Natural killer cell (primary cell): ENCODE results near the gene BCR. TPM values are rescaled to one million over a fixed set of nuclear protein-coding genes. Genes with fewer than 3 reads are reported as not detected.

Source experiments
- ATAC-seq, 3 donors: fragments of 150-1000 bp in 2 of 3; fragments of 200-7000 bp in 1 of 3; cut with Tn5 transposase; 1 replicate in 1 of 3; 2 replicates in 2 of 3; pipeline ENCODE4 v1.10.0; 2021; ENCODE audit warnings: mild to moderate bottlenecking in 2 of 3, moderate library complexity in 2 of 3
- DNase-seq, 2 donors: peaks; one replicate each; pipeline versions ENCODE4 v3.0.0 to v3.0.0-alpha.2; 2013 to 2021; ENCODE audit warnings: mixed read lengths in 1 of 2
- H3K27ac ChIP-seq: one replicate; pipeline ENCODE4 v1.5.1; 2013; ENCODE audit warnings: mild to moderate bottlenecking, low read length
- H3K27me3 ChIP-seq: one replicate; pipeline ENCODE4 v1.6.1; 2013; ENCODE audit warnings: low read length; ENCODE audit not compliant: control insufficient read depth, insufficient read depth
- H3K36me3 ChIP-seq: one replicate; pipeline ENCODE4 v1.6.1; 2013; ENCODE audit warnings: low read length; ENCODE audit not compliant: control insufficient read depth, insufficient read depth
- H3K4me1 ChIP-seq: one replicate; pipeline ENCODE4 v1.6.1; 2013; ENCODE audit warnings: low read length; ENCODE audit not compliant: control insufficient read depth, insufficient read depth
- H3K4me3 ChIP-seq: one replicate; pipeline ENCODE4 v1.5.1; 2013; ENCODE audit warnings: low read length
- H3K9me3 ChIP-seq: one replicate; pipeline ENCODE4 v1.6.1; 2013; ENCODE audit warnings: low read length; ENCODE audit not compliant: control insufficient read depth, insufficient read depth
- H3K27ac Mint-ChIP-seq, 2 donors: one replicate each; pipeline ENCODE4 v1.8.0; 2022; ENCODE audit warnings: mild to moderate bottlenecking in 2 of 2, mixed read lengths in 2 of 2, moderate library complexity in 1 of 2
- H3K27me3 Mint-ChIP-seq, 2 donors: one replicate each; pipeline ENCODE4 v1.8.0; 2022; ENCODE audit warnings: low read depth in 2 of 2, mixed read lengths in 2 of 2
- H3K36me3 Mint-ChIP-seq: one replicate; pipeline ENCODE4 v1.8.0; 2022; ENCODE audit warnings: mixed read lengths
- H3K4me1 Mint-ChIP-seq, 2 donors: one replicate each; pipeline ENCODE4 v1.8.0; 2022; ENCODE audit warnings: mixed read lengths in 2 of 2
- H3K4me3 Mint-ChIP-seq: one replicate; pipeline ENCODE4 v1.8.0; 2022; ENCODE audit warnings: mild to moderate bottlenecking, moderate library complexity, mixed read lengths
- H3K9me3 Mint-ChIP-seq, 2 donors: one replicate each; pipeline ENCODE4 v1.8.0; 2022; ENCODE audit warnings: mixed read lengths in 2 of 2
- WGBS: methylation state at CpG from one replicate; pipeline ENCODE4 v1.1.7; 2013; ENCODE audit warnings: missing lambda C conversion rate; ENCODE audit not compliant: insufficient coverage; 5-methylcytosine and 5-hydroxymethylcytosine counted together
- intact Hi-C: fragments of 100-400 bp; cut with micrococcal nuclease; formaldehyde crosslinking; loops from one replicate; pipeline ENCODE4 v1.14.2; 2022
- total RNA-seq, 4 donors: library from RNA; stranded (reverse); fragments of 120-200 nt in 1 of 4; gene quantifications; one replicate each; pipeline versions ENCODE4 v1.2.3 to v1.2.4, GENCODE V29; 2013 to 2022
- TF ChIP-seq, protein P1 (sequence below): fragments of 200-600 bp; IDR thresholded peaks from one replicate; pipeline ENCODE4 v1.8.0; 2022; ENCODE audit warnings: antibody characterized with exemption

The BCR gene
- total RNA-seq, 3 donors from 2014 or later (not counting 1 experiment from before 2014, with no cell fraction given): 166 to 186 (median 167) TPM

- intact Hi-C loops: loop anchor here (2.0 kb wide), 1 partner anchor 72 kb away; no protein-coding TSS in a partner anchor
Observed at GRCh38 chr22:23144932-23145877, 35.1 kb upstream of the BCR start, which contains the start of gene RAB36. Gene RAB36, plus strand, starts transcription at chr22:23145477. Its CDS starts 1,140 bp downstream, at chr22:23146617.

DNA sequence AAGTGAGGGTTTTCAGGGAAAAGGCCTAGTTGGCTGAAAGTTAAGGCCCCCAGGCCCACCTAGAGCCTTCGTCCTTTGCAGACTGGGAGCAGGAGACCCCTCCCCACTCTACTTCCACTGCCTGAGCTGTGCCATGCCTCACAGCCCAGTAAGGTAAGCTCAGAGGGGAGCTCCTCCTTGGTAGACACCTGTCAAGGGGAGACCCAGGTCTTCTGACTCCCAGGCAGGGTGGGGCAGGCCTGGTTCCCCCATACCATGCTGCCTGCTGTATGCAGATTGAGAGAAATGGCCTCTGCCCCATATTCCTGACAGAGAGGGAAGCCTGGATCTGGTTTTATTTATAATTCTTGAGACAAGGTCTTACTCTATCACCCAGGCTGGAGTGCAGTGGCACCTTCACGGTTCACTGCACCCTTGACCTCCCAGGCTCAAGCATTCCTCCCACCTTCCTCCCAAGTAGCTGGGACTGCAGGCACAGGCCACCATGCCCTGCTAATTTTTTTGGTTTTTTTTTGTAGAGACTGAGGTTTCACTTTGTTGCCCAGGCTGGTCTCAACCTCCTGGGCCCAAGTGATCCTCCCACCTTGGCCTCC is 34.3 kb upstream of the BCR start:
- intact Hi-C loops: loop anchor here (2.0 kb wide), 1 partner anchor 71 kb away; no protein-coding TSS in a partner anchor
- no peaks in the 10 kb centered on the region for H3K27me3 Mint-ChIP-seq
- ATAC-seq: no peak
- Histone ChIP-seq H3K27me3 (no peaks in the 10 kb centered on the region), H3K36me3 (no peaks in the 10 kb centered on the region), H3K9me3 (no peaks in the 10 kb centered on the region), H3K27ac (peak overlapping the region; percentile 76), H3K4me3 (peak overlapping the region; percentile 33), H3K4me1 (peaks cover 50% of the 10 kb centered on the region)
- H3K4me3 Mint-ChIP-seq: peak overlapping the region; percentile 87
- no peaks in the 10 kb centered on the region for H3K9me3 Mint-ChIP-seq
- peaks cover 37 to 51% of the 10 kb centered on the region in 2 donors for H3K4me1 Mint-ChIP-seq
- TF ChIP-seq, protein P1, sequence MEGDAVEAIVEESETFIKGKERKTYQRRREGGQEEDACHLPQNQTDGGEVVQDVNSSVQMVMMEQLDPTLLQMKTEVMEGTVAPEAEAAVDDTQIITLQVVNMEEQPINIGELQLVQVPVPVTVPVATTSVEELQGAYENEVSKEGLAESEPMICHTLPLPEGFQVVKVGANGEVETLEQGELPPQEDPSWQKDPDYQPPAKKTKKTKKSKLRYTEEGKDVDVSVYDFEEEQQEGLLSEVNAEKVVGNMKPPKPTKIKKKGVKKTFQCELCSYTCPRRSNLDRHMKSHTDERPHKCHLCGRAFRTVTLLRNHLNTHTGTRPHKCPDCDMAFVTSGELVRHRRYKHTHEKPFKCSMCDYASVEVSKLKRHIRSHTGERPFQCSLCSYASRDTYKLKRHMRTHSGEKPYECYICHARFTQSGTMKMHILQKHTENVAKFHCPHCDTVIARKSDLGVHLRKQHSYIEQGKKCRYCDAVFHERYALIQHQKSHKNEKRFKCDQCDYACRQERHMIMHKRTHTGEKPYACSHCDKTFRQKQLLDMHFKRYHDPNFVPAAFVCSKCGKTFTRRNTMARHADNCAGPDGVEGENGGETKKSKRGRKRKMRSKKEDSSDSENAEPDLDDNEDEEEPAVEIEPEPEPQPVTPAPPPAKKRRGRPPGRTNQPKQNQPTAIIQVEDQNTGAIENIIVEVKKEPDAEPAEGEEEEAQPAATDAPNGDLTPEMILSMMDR: no peak
- no peak for DNase-seq
- H3K27ac Mint-ChIP-seq: peak overlapping the region; percentile 94 to 96
- 90% methylated on average over 2 of the region's 2 CpGs for WGBS
- no peaks in the 10 kb centered on the region for H3K36me3 Mint-ChIP-seq

More at GRCh38 chr22:23144932-23145877, 35.1 kb upstream of the BCR start, which contains the start of gene RAB36:
- Histone ChIP-seq H3K4me3 (peak within 1 kb of the TSS; percentile 33), H3K27ac (peak within 1 kb of the TSS; percentile 76), H3K27me3 (no peaks in the 10 kb centered on the region), H3K9me3 (no peaks in the 10 kb centered on the region), H3K36me3 (no peaks in the 10 kb centered on the region), H3K4me1 (peaks cover 57% of the 10 kb centered on the region)
- peak; percentile 67 to 74 (median 71) for ATAC-seq
- 15% methylated on average over 62 of the region's 62 CpGs for WGBS
- no peaks in the 10 kb centered on the region for H3K36me3 Mint-ChIP-seq
- TF ChIP-seq, protein P1: no peak
- no peaks in the 10 kb centered on the region for H3K27me3 Mint-ChIP-seq
- H3K27ac Mint-ChIP-seq: peak within 1 kb of the TSS; percentile 94 to 96
- H3K4me3 Mint-ChIP-seq: peak within 1 kb of the TSS; percentile 87
- H3K9me3 Mint-ChIP-seq: no peaks in the 10 kb centered on the region
- peaks cover 37 to 57% of the 10 kb centered on the region in 2 donors for H3K4me1 Mint-ChIP-seq
- peak; percentile 93 to 97 for DNase-seq

GRCh38 chr22:23146478-23147205 is 33.7 kb upstream of the BCR start:
- Mint-ChIP-seq H3K27ac (peak overlapping the region; percentile 94 to 96), H3K36me3 (no peaks in the 10 kb centered on the region), H3K4me3 (peak overlapping the region; percentile 60), H3K4me1 (peaks cover 33 to 47% of the 10 kb centered on the region in 2 donors), H3K27me3 (no peaks in the 10 kb centered on the region), H3K9me3 (no peaks in the 10 kb centered on the region)
- intact Hi-C loops: no loop called here
- peaks cover 43% of the 10 kb centered on the region for H3K4me1 ChIP-seq
- DNase-seq (no peak), ATAC-seq (no peak)
- TF ChIP-seq, protein P1: no peak
- 86% methylated on average over 8 of the region's 8 CpGs for WGBS
- no peaks in the 10 kb centered on the region for H3K9me3 ChIP-seq
- H3K27me3 ChIP-seq: no peaks in the 10 kb centered on the region
- no peaks in the 10 kb centered on the region for H3K36me3 ChIP-seq
- H3K4me3 ChIP-seq: no peak overlapping the region
- no peak overlapping the region for H3K27ac ChIP-seq
